ENCODE measurements around the gene CARF.

DNA sequence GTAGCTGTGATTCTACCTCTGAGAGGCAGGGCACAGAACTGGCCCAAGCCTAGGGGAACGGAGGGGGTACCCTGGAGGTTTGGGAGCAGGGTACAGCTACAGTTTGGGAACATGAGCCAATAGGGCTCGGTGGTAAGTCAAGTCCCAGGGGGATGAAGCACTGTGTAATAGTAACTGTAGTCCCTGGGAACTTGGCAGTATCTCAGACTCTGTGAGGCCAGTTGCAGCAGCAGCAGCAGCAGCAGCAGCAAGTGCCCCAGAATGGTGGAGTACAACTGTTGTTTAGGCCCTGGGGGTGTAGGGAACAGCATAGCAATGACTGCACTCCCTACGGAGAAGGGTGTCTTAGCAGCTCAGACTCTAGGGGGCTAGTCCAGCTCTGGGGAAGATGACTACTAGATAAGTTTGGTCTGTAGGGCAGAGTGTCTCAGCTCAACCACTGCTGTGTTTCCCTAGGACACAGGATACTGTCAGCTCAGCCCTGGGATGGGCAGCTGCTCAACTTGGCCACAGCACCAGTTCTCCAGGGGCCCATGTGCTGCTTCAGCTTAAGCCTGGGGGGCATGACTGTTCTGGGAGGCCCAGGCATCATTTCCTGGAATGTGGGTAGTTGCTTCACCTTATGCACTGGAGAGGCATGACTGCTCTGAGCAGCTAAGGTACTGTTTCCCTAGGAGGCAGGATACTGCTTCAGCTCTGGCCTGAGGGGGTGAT lies 20.5 kb downstream of the CARF start:
- TF ChIP-seq, protein P1, sequence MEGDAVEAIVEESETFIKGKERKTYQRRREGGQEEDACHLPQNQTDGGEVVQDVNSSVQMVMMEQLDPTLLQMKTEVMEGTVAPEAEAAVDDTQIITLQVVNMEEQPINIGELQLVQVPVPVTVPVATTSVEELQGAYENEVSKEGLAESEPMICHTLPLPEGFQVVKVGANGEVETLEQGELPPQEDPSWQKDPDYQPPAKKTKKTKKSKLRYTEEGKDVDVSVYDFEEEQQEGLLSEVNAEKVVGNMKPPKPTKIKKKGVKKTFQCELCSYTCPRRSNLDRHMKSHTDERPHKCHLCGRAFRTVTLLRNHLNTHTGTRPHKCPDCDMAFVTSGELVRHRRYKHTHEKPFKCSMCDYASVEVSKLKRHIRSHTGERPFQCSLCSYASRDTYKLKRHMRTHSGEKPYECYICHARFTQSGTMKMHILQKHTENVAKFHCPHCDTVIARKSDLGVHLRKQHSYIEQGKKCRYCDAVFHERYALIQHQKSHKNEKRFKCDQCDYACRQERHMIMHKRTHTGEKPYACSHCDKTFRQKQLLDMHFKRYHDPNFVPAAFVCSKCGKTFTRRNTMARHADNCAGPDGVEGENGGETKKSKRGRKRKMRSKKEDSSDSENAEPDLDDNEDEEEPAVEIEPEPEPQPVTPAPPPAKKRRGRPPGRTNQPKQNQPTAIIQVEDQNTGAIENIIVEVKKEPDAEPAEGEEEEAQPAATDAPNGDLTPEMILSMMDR (IDR thresholded peaks at IDR 0.05 in 8 of 11, conservative IDR thresholded peaks at IDR 0.05 in 3 of 11), result no peak
- TF ChIP-seq POLR2A (IDR thresholded peaks at IDR 0.05) (no peak), POLR2AphosphoS5 (IDR thresholded peaks at IDR 0.05) (no peak)

Measured in spleen (tissue), 7 donors.